GM12878 (cell line): ENCODE results near the gene APOBEC3H. TPM values are rescaled to one million over a fixed set of nuclear protein-coding genes. Genes with fewer than 3 reads are reported as not detected.

Experiments
- ATAC-seq: fragments of 200-7000 bp; cut with Tn5 transposase; 3 replicates; pipeline ENCODE4 v1.9.1; 2020; ENCODE audit warnings: mild to moderate bottlenecking, moderate library complexity
- BruUV-seq: library from RNA; stranded (reverse); fragments of 400-500 nt; replicated peaks from 2 replicates; lab custom pipeline; 2021; lab: Mats Ljungman, UMichigan
- CTCF ChIA-PET: fragments of 300-600 bp; sonication (Branson Sonifier 250); formaldehyde crosslinking; extraction: SDS; loops from one replicate; lab custom pipeline; 2021; ENCODE audit warnings: inconsistent platforms; lab: Yijun Ruan, JAX
- POLR2A ChIA-PET: fragments of 350-600 bp; formaldehyde crosslinking; extraction: SDS; loops from one replicate; lab custom pipeline; 2021; ENCODE audit warnings: inconsistent platforms; lab: Charles Lee
- RAD21 ChIA-PET: fragments of 300-600 bp; sonication (Branson Sonifier 250); formaldehyde crosslinking; loops from one replicate; lab custom pipeline; 2023; ENCODE audit warnings: antibody characterized with exemption; ENCODE audit not compliant: unreplicated experiment; lab: Charles Lee
- SMC1A ChIA-PET: fragments of 300-600 bp; sonication (Branson Sonifier 250); formaldehyde crosslinking; loops from one replicate; lab custom pipeline; 2023; ENCODE audit not compliant: unreplicated experiment, uncharacterized antibody; lab: Charles Lee
- DNase-seq: peaks from one replicate; pipeline ENCODE4 v3.0.0-alpha.2; 2011; ENCODE audit warnings: low read depth, low spot score
- FAIRE-seq: peaks from 3 replicates; lab custom pipeline; 2011; peaks lifted over from hg19 to GRCh38; lab: Jason Lieb, UNC
- H2AFZ ChIP-seq: 2 replicates; pipeline ENCODE4 v1.6.0; 2011; ENCODE audit warnings: low read depth, low read length, control low read depth; ENCODE audit not compliant: control insufficient read depth
- H3K27ac ChIP-seq: 2 replicates; pipeline ENCODE4 v1.5.1; 2011; ENCODE audit warnings: control low read depth; ENCODE audit not compliant: control insufficient read depth, insufficient read depth
- H3K27me3 ChIP-seq, 2 experiments: replicated peaks in 1 of 2; 2 replicates each; pipeline versions ENCODE4 v1.6.0 to v1.6.1; 2011; ENCODE audit warnings: low read length in 1 of 2; ENCODE audit not compliant: control insufficient read depth in 2 of 2, insufficient read depth in 2 of 2
- H3K36me3 ChIP-seq, 2 experiments: 2 replicates each; pipeline ENCODE4 v1.5.1; 2011; ENCODE audit warnings: low read length in 1 of 2; ENCODE audit not compliant: control insufficient read depth in 2 of 2, insufficient read depth in 2 of 2
- H3K4me1 ChIP-seq: 2 replicates; pipeline ENCODE4 v1.6.1; 2011; ENCODE audit warnings: mild to moderate bottlenecking, low read length, moderate library complexity, mixed read lengths; ENCODE audit not compliant: control insufficient read depth, insufficient read depth
- H3K4me2 ChIP-seq: 2 replicates; pipeline ENCODE4 v1.6.0; 2011; ENCODE audit warnings: control low read depth; ENCODE audit not compliant: control insufficient read depth, insufficient read depth
- H3K4me3 ChIP-seq: fragments of 200-600 bp; sonication (generic); 2 replicates; pipeline ENCODE4 v1.5.1; 2016
- H3K79me2 ChIP-seq: 2 replicates; pipeline ENCODE4 v1.6.0; 2011; ENCODE audit warnings: low read length; ENCODE audit not compliant: control insufficient read depth, insufficient read depth
- H3K9ac ChIP-seq: 2 replicates; pipeline ENCODE4 v1.8.0; 2011; ENCODE audit warnings: low read length, control low read depth, mixed read lengths; ENCODE audit not compliant: control insufficient read depth, insufficient read depth
- H3K9me3 ChIP-seq: replicated peaks from 3 replicates; pipeline ENCODE4 v1.5.1; 2011; ENCODE audit warnings: mild to moderate bottlenecking, low read length; ENCODE audit not compliant: control insufficient read depth, insufficient read depth
- H4K20me1 ChIP-seq: 2 replicates; pipeline ENCODE4 v1.6.0; 2011; ENCODE audit not compliant: control insufficient read depth, insufficient read depth
- CHD2 ChIP-seq: IDR thresholded peaks from 2 replicates; pipeline ENCODE4 v1.6.1; 2011; ENCODE audit warnings: low read depth, low read length, improper control_type of control experiment, borderline replicate concordance
- RELA ChIP-seq: fragments of 450-650 bp; IDR thresholded peaks from 2 replicates; pipeline ENCODE4 v1.8.0; 2014; ENCODE audit warnings: borderline replicate concordance; ENCODE audit not compliant: partially characterized antibody
- YY1 ChIP-seq: IDR thresholded peaks from 2 replicates; pipeline ENCODE4 v1.6.1; 2011; ENCODE audit warnings: low read depth, mild to moderate bottlenecking, low read length
- WGBS: methylation state at CpG from one replicate; pipeline ENCODE4 v1.1.6; 2016; ENCODE audit warnings: low lambda C conversion rate; ENCODE audit not compliant: insufficient replicate concordance, insufficient coverage; ENCODE audit errors: missing lambda C conversion rate; 5-methylcytosine and 5-hydroxymethylcytosine counted together
- in situ Hi-C: fragments of 300-500 bp; cut with MboI; formaldehyde crosslinking; loops from 9 replicates; pipeline ENCODE4 v1.14.3; 2018; ENCODE audit warnings: mixed read lengths
- intact Hi-C: fragments of 100-400 bp; cut with micrococcal nuclease; formaldehyde crosslinking; loops from one replicate; pipeline ENCODE4 v1.14.2; 2022; ENCODE audit not compliant: unreplicated experiment
- polyA plus RNA-seq, 11 experiments: library from polyadenylated mRNA; depleted of rRNA in 4 of 11; unstranded in 6 of 11; stranded (reverse) in 5 of 11; fragments of >200 nt; fragmentation: Nextera tagmentation in 4 of 11; fragmentation: Illumina TruSeq in 1 of 11; extraction: Ambion mirVana in 4 of 11; extraction: Trizol in 1 of 11; gene quantifications; 1 replicate in 1 of 11; 2 replicates in 10 of 11; pipeline versions ENCODE4 v1.2.1 to v1.2.3, GENCODE V29; 2011 to 2016; ENCODE audit warnings: inconsistent platforms in 2 of 11, missing spikeins in 2 of 11, low read depth in 1 of 11
- total RNA-seq, 4 experiments: library from RNA; depleted of rRNA in 3 of 4; stranded (reverse); fragments of >200 nt in 3 of 4; fragmentation: Illumina TruSeq in 1 of 4; extraction: Trizol in 1 of 4; gene quantifications; 2 replicates each; pipeline versions ENCODE4 v1.2.1 to v1.2.3, GENCODE V29; 2013 to 2021
- TF ChIP-seq, protein P1 (sequence below): IDR thresholded peaks from 2 replicates; pipeline ENCODE4 v1.6.1; 2012; ENCODE audit warnings: mild to moderate bottlenecking, low read depth, low read length
- TF ChIP-seq, protein P2 (sequence below): fragments of 450-650 bp; IDR thresholded peaks from 2 replicates; pipeline ENCODE4 v1.6.1; 2017; ENCODE audit warnings: mild to moderate bottlenecking, moderate library complexity

APOBEC3H gene
- total and polyA plus RNA-seq, 10 of the 15 experiments (the other 5 are each of a cell fraction or from before 2014, with no cell fraction given), result 7.5 to 23.0 (median 14.8) TPM

GRCh38 chr22:39130152-39130704 lies 33.2 kb downstream of the APOBEC3H start:
- BruUV-seq, result no TSS peak
- Histone ChIP-seq H3K27ac (no peak overlapping the region), H2AFZ (no peak overlapping the region), H4K20me1 (no peaks in the 10 kb centered on the region), H3K27me3 (no peaks in the 10 kb centered on the region), H3K9me3 (no peaks in the 10 kb centered on the region), H3K4me1 (no peaks in the 10 kb centered on the region), H3K9ac (no peak overlapping the region), H3K4me3 (no peak overlapping the region), H3K36me3 (no peaks in the 10 kb centered on the region; a peak in 1 of 4 replicates), H3K79me2 (no peaks in the 10 kb centered on the region), H3K4me2 (no peak overlapping the region)
- FAIRE-seq, result no peak
- DNase-seq, result no peak
- WGBS, result 65% methylated on average over 8 of the region's 8 CpGs
- ChIA-PET RAD21 (no interaction called here), POLR2A (no interaction called here), SMC1A (no interaction called here), CTCF (interaction anchor here (1.0 kb wide), 1 partner anchor 260 kb away, joined by 3 read pairs; no protein-coding TSS in a partner anchor)
- in situ Hi-C loops, result no loop called here
- no peak for ATAC-seq
- TF ChIP-seq, protein P1, sequence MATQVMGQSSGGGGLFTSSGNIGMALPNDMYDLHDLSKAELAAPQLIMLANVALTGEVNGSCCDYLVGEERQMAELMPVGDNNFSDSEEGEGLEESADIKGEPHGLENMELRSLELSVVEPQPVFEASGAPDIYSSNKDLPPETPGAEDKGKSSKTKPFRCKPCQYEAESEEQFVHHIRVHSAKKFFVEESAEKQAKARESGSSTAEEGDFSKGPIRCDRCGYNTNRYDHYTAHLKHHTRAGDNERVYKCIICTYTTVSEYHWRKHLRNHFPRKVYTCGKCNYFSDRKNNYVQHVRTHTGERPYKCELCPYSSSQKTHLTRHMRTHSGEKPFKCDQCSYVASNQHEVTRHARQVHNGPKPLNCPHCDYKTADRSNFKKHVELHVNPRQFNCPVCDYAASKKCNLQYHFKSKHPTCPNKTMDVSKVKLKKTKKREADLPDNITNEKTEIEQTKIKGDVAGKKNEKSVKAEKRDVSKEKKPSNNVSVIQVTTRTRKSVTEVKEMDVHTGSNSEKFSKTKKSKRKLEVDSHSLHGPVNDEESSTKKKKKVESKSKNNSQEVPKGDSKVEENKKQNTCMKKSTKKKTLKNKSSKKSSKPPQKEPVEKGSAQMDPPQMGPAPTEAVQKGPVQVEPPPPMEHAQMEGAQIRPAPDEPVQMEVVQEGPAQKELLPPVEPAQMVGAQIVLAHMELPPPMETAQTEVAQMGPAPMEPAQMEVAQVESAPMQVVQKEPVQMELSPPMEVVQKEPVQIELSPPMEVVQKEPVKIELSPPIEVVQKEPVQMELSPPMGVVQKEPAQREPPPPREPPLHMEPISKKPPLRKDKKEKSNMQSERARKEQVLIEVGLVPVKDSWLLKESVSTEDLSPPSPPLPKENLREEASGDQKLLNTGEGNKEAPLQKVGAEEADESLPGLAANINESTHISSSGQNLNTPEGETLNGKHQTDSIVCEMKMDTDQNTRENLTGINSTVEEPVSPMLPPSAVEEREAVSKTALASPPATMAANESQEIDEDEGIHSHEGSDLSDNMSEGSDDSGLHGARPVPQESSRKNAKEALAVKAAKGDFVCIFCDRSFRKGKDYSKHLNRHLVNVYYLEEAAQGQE, result no peak
- TF ChIP-seq YY1 (no peak), RELA (no peak), CHD2 (no peak)
- TF ChIP-seq, protein P2, sequence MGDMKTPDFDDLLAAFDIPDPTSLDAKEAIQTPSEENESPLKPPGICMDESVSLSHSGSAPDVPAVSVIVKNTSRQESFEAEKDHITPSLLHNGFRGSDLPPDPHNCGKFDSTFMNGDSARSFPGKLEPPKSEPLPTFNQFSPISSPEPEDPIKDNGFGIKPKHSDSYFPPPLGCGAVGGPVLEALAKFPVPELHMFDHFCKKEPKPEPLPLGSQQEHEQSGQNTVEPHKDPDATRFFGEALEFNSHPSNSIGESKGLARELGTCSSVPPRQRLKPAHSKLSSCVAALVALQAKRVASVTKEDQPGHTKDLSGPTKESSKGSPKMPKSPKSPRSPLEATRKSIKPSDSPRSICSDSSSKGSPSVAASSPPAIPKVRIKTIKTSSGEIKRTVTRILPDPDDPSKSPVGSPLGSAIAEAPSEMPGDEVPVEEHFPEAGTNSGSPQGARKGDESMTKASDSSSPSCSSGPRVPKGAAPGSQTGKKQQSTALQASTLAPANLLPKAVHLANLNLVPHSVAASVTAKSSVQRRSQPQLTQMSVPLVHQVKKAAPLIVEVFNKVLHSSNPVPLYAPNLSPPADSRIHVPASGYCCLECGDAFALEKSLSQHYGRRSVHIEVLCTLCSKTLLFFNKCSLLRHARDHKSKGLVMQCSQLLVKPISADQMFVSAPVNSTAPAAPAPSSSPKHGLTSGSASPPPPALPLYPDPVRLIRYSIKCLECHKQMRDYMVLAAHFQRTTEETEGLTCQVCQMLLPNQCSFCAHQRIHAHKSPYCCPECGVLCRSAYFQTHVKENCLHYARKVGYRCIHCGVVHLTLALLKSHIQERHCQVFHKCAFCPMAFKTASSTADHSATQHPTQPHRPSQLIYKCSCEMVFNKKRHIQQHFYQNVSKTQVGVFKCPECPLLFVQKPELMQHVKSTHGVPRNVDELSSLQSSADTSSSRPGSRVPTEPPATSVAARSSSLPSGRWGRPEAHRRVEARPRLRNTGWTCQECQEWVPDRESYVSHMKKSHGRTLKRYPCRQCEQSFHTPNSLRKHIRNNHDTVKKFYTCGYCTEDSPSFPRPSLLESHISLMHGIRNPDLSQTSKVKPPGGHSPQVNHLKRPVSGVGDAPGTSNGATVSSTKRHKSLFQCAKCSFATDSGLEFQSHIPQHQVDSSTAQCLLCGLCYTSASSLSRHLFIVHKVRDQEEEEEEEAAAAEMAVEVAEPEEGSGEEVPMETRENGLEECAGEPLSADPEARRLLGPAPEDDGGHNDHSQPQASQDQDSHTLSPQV, result no peak
- intact Hi-C loops, result no loop called here
